GM19455 (cell line): Measurements from ENCODE around the gene TOX3.

Source experiments
- ATAC-seq: cut with Tn5 transposase; IDR thresholded peaks from one replicate; pipeline ENCODE4 v1.9.1; 2021; ENCODE audit not compliant: unreplicated experiment

Gene TOX3

GRCh38 chr16:52563767-52564611, 17.0 kb upstream of the TOX3 start:
- no peak for ATAC-seq

- no peak for ATAC-seq
Measured at GRCh38 chr16:52562770-52563169, 15.8 kb upstream of the TOX3 start.

GRCh38 chr16:52561910-52562741, 15.2 kb upstream of the TOX3 start:
- ATAC-seq = no peak

- ATAC-seq = no peak
Measured at GRCh38 chr16:52558448-52558847, 11.5 kb upstream of the TOX3 start.

- no peak for ATAC-seq
Measured at GRCh38 chr16:52557236-52557635, 10.3 kb upstream of the TOX3 start.

- no peak for ATAC-seq
Measured at GRCh38 chr16:52556083-52556482, 9.1 kb upstream of the TOX3 start.

GRCh38 chr16:52555572-52555971, 8.6 kb upstream of the TOX3 start:
- ATAC-seq = no peak

- ATAC-seq = no peak
Measured at GRCh38 chr16:52554334-52554733, 7.4 kb upstream of the TOX3 start.

GRCh38 chr16:52553322-52553721, 6.4 kb upstream of the TOX3 start:
- ATAC-seq = no peak

GRCh38 chr16:52552643-52553042, 5.7 kb upstream of the TOX3 start:
- ATAC-seq = no peak

GRCh38 chr16:52549011-52549692, 2.2 kb upstream of the TOX3 start:
- no peak for ATAC-seq

GRCh38 chr16:52548261-52549010, 1.5 kb upstream of the TOX3 start:
- ATAC-seq = no peak

- no peak for ATAC-seq
Measured at GRCh38 chr16:52547834-52548215, 882 bp upstream of the TOX3 start.

- no peak for ATAC-seq
Measured at GRCh38 chr16:52546291-52547003, 496 bp downstream of the TOX3 start.

GRCh38 chr16:52545898-52546266, 1.1 kb downstream of the TOX3 start:
- no peak for ATAC-seq

- ATAC-seq = no peak
Measured at GRCh38 chr16:52545222-52545897, 1.6 kb downstream of the TOX3 start.

- ATAC-seq = no peak
Measured at GRCh38 chr16:52544703-52545102, 2.2 kb downstream of the TOX3 start.

- no peak for ATAC-seq
Measured at GRCh38 chr16:52543654-52544053, 3.3 kb downstream of the TOX3 start.

- ATAC-seq = no peak
Measured at GRCh38 chr16:52540910-52541309, 6.0 kb downstream of the TOX3 start.

GRCh38 chr16:52539191-52539590, 7.8 kb downstream of the TOX3 start:
- no peak for ATAC-seq
